MM.1S (cell line): Measurements from ENCODE around the gene RPL22L1.

Source experiments
- CTCF ChIP-seq: fragments of 300-600 bp; sonication (generic); IDR thresholded peaks from 2 replicates; pipeline ENCODE4 v1.5.1; 2016; ENCODE audit warnings: antibody characterized with exemption, low read length, mixed read lengths
- EZH2 ChIP-seq: fragments of 300-600 bp; sonication (generic); optimal IDR thresholded peaks from 2 replicates; pipeline ENCODE3; 2017; ENCODE audit warnings: low read depth, mild to moderate bottlenecking, antibody characterized with exemption, low read length, mixed read lengths

GRCh38 chr3:170899455-170899854 lies 29.5 kb upstream of the RPL22L1 start:
- TF ChIP-seq CTCF (no peak), EZH2 (no peak)
